COLO668 (cell line): ENCODE results near the gene ARHGEF10L.
A peak's percentile ranks its signal among the peaks of the same experiment; 100 is the strongest.
"Not testable (repeated sequence)": the region's sequence is repeated elsewhere in the genome, so short reads cannot be mapped to it uniquely, and the experiment has no call there.

Experiments
- DNase-seq: peaks from one replicate; lab custom pipeline; 2025; ENCODE audit not compliant: unreplicated experiment; lab: John Stamatoyannopoulos, UW

Gene ARHGEF10L

GRCh38 chr1:17729248-17729647 lies 189.8 kb downstream of the ARHGEF10L start:
- DNase-seq = no peak

GRCh38 chr1:17729909-17730308 lies 190.4 kb downstream of the ARHGEF10L start:
- DNase-seq = no peak

DNA sequence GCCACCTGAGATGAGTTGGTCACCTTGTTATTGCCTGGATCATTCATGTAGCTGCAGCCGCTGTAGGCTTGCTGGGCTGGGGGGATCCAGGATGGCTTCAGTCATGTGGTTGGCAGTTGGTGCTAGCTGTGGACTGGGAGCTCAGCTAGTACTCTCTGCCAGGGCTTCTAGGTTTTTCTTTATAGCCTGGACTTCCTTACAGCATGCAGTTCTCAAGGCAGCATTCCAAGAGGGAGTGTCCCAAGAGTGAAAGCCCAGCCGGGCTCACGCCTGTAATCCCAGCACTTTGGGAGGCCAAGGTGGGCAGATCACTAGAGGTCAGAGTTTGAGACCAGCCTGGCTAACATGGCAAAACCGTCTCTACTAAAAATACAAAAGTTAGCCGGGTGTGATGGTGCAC lies 192.0 kb downstream of the ARHGEF10L start:
- DNase-seq = no peak

DNA sequence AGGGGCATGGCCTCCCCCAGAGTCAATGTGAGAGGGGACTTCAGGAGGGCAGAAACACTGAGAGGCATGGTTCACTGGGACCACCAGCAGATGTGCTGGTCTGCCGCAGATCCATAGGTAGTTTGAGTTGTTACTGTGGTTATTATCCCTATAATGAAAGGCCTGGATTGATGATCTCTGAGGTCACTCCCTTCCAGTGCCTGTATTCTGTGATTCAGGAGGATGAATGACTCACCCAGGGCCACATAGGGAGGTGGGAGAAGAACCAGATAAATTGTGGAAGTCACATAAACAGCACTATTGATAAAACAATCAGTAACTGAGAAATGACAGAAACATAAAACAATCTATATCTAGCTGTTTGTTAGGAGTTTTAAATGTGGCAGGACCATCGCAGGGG lies 193.0 kb downstream of the ARHGEF10L start:
- no peak for DNase-seq

DNA sequence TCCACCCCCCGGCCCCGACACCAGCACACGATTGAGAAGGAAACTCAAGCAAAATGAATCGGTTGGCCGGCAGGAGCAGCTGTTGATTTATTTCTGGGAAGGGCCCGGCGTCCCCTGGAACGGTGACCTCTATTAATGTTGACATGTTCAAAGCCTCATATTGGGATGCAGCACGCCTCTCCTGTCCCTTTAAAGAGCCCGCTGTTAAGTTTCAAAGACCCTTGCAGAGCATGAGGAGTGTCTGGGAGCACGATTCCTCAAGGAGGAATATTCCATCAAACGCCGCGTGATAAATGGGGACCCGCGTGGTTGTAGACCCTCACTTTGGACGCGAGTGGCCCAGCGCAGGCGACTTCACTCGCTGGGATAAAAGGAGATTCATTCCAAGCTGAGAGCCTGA lies 194.2 kb downstream of the ARHGEF10L start:
- DNase-seq = no peak

- DNase-seq = no peak
These were observed 195.1 kb downstream of the ARHGEF10L start for GRCh38 chr1:17734609-17735008.

DNA sequence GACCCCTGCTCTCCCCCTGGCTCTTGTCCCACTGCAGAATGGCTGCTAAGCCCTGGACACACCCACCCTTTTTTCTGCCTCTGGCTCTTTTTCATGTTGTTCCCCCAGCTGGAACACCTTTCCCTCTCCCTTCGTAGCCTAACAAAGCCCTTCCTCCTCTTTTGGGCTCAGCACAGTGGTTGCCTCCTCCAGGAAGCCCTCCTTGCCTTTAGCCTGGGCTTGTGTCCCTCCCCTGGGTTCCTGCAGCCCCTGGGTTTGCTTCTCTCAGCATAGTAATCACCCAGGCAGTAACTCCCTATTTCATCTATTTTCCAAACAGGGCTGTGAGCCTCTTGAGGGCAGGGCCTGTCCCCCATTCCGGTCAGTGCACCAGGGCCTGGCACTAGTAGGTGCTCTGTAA lies 195.8 kb downstream of the ARHGEF10L start:
- no peak for DNase-seq

- no peak for DNase-seq
These were observed 196.3 kb downstream of the ARHGEF10L start for GRCh38 chr1:17735793-17736192.

DNA sequence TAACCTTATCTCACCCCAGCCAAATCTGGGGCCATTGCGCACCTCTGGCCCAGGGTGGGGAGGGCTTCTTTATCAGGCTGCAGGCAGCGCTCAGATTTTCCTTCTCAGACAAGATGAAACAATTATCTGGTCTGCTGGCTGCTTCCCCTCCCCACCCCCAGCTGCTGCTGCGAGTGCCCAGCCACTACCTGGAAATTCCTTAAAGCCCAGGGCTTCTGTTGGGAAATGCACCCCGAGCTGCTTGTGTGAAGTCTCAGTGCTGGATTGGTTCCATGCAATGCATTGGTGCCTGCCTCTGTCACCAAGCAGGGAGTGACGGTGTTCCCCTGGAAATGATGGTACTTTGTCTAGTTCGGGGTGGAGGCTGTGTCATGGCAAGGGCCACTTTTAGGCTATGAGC lies 197.1 kb downstream of the ARHGEF10L start:
- no peak for DNase-seq

DNA sequence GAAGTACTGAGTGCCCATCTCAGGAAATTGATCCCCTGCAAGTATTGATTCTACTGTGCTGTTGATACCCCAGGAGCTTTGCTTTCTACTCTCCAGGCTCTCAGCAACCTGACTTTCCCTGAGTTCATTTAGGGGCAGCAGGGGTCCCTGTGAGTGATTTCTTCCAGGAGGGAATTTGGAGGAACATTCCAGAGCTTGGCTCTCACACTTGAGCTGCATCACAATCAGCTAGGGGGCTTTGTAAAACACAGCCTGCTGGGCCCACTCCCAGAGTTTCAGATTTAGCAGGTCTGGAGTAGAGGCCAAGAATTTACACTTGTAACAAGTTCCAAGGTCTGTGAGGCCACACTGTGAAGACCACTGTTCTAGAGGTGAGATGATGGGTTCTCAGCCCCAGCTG lies 199.6 kb downstream of the ARHGEF10L start:
- DNase-seq = no peak

GRCh38 chr1:17741052-17741451 lies 201.6 kb downstream of the ARHGEF10L start:
- no peak for DNase-seq

DNA sequence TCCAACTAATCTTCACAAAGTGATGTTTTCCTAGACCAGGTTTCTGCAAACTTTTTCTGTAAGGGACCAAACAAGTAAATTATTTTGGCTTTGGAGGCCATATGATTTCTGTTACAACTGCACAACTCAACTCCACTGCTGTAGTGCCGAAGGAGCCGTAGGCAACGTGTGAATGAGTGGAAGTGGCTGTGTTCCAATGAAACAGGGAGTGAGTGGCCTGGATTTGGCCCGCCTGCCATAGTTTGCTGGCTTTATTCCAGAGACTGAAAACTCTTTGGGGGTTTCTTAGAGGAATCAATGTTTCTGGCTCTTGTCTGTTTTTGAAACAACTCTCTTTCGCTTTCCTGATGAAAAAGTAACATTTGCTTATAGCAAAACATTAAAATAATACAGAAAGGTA lies 203.1 kb downstream of the ARHGEF10L start:
- no peak for DNase-seq

DNA sequence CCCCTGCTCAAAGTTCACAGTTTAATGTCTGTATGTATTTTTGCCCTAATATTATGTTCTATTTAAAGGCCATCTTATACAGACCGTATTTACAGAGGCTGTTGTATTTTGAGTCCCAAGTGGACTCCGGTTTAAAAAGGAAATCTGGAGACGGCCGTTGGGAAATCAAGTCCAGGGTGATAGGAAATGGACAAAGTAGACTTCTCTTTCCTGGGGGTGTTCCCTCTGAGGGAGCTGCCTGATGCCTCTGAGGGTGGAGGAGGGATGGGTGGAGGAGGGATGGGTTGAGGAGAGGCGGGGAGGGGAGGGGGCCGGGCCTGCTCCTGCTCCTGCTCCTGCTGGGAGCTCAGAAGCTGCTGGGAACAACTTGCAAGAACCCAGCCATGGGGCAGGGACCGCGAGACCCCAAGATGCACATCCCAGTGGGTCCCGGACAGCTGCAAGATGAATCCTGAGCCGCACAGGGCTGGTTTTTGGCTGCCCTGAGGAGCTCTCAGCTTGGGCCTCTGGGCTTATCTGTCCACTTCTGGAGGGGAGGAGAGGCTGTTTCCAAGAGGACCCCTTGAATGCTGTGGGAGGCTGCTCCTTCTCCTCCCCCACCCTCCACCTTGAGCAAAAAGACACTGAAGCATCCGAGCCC lies 203.6 kb downstream of the ARHGEF10L start:
- no peak for DNase-seq

DNA sequence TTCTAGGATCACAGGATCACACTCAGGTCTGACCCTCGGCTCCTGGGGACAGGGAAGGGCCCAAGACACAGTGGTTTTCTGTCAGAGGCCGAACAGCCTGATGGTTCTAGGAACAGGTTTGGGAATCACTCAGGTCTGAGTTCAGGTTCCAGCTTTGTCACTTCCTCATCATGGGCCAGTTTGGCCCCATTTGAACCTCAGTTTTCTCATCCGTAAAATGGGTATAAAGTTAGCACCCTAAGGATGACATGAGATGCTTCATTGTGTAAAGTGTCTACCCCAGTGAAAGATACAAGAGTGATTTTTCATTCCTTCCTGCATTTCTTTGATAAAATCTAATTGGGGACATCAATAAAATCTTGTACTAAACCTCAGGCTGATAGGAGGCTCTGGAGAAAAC lies 204.4 kb downstream of the ARHGEF10L start:
- DNase-seq = no peak

DNA sequence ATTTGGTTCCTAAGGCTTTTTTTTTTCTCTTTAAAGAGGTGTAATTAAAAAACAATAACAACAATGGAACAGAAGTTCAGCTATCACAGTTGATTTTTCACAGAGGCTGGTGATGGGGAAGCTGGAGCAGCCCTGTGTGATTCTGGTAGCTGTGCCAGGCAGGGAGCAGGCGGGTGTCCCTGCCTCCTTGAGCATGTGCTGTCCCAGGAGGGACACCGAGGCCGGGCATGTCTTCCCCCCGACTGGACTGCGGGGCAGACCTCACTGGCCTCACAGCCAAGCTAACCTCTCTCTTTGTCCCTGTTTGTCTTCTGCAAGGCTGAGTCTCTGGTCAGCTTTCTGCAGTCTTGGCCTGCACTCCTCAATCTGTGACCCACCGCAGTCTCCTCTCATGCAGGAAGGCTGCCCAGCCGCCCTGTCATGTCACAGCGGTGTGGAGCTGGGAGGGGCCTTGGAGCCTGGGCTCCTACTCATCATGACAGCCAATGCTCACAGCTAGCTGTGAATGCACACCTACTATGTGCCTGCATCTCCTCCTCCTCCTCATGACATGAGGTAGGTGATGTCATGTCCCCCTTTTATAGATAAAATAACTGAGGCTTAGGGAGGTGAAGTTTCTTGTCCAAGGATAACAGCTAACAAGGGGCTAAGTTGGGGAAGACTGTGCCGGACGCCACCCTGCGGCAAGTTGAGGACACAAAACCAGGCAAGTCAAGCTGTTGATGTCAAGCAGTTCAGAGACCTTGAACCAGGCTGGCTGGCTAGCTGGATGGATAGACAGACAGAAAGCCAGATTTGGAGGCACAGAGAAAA lies 205.4 kb downstream of the ARHGEF10L start:
- peak; percentile 20 for DNase-seq

- no peak for DNase-seq
These were observed 206.0 kb downstream of the ARHGEF10L start for GRCh38 chr1:17745479-17745955.

DNA sequence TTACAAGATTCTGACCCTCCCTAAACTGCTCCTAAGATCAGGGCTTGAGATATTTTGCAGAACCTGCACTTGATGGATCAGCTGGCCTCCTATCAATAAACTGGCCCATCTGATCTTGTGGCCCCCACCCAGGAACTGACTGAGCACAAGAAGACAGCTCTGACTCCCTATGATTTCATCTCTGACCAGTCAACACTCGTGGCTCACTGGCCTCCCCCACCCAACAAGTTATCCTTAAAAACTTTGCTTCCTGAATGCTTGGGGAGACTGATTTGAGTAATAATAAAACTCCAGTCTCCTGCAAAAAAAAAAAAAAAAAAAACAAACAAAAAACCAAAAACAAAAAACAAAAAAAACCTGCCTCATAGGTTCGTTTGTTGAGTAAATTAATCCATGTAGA lies 206.8 kb downstream of the ARHGEF10L start:
- not testable (repeated sequence) for DNase-seq

DNA sequence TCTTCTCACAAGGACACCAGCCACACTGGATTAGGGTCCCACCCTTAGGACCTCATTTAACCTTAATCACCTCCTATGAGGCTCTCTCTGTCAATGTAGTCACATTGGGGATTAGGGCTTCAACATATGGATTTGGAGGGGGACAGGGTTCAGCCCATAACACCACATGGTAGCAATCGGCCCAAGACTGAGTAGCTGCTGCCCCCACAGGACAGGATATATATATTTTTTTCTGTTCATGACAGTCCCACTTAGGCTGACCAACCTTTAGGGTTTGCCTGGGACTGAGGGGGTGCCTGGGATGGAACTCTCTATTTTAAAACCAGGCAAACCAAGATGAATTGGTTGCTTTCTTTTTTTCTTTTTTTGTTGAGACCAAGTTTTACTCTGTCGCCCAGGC lies 207.4 kb downstream of the ARHGEF10L start:
- no peak for DNase-seq
